ENCODE results near the gene NYAP2.

The NYAP2 gene

GRCh38 chr2:225667445-225667844 is 267.9 kb downstream of the NYAP2 start:
- Mint-ChIP-seq H3K27me3 (peaks cover 3% of the 10 kb centered on the region), H3K4me1 (ENCODE audit: low read depth) (no peaks in the 10 kb centered on the region), H3K36me3 (ENCODE audit: low read depth) (no peaks in the 10 kb centered on the region), H3K27ac (no peak overlapping the region), H3K9me3 (no peaks in the 10 kb centered on the region), H3K4me3 (no peak overlapping the region)
- intact Hi-C loops (cut with micrococcal nuclease): loop anchor here (10.0 kb wide), 1 partner anchor 1313 kb away; no protein-coding TSS in a partner anchor

GRCh38 chr2:225668606-225669266 is 269.2 kb downstream of the NYAP2 start:
- Mint-ChIP-seq H3K36me3 (ENCODE audit: low read depth) (no peaks in the 10 kb centered on the region), H3K4me3 (no peak overlapping the region), H3K27me3 (peaks cover 2% of the 10 kb centered on the region), H3K9me3 (no peaks in the 10 kb centered on the region), H3K4me1 (ENCODE audit: low read depth) (no peaks in the 10 kb centered on the region), H3K27ac (no peak overlapping the region)
- intact Hi-C loops (cut with micrococcal nuclease): loop anchor here (10.0 kb wide), 1 partner anchor 1314 kb away; no protein-coding TSS in a partner anchor

DNA sequence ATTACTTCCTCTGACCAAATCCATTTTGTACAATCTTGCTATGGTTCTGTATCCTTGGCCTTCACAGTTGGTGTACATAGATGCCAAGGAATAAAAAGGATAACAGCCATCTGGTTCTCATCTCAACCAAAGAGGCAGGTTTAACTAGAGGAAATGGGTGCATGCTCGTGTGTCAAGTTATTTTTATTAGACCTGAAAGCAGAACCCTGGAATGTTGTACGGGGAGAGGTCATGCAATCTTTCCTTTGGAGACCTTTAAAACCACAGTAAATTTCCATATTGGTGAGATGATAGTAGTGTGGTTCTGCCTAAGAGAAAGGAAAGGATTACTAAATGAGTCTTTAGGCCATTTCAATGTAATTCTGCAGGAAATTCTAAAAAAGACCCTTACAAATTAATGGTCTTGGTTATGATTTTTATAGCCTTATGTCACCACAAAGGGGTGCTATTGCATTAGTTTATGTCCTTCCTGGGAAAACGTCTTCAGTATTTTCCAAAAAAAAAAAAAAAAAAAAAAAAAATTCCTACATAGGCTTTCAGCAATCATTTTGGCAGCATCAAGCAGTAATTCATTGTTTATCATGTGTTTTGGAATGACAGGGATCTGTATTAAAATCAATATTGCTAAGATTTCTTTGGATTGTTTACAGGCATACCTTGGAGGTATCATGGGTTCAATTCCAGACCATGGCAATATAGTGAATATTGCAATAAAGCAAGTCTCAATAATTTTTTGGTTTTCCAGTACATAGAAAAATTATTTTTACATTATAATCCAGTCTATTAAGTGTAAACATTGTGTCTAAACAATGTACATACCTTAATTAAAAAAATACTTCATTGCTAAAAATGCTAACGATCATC is 270.8 kb downstream of the NYAP2 start:
- no peak overlapping the region for H3K4me3 Mint-ChIP-seq
- no peaks in the 10 kb centered on the region for H3K36me3 Mint-ChIP-seq (ENCODE audit: low read depth)
- intact Hi-C loops (cut with micrococcal nuclease): loop anchor here (1.0 to 5.0 kb wide), 2 partner anchors 1132 to 1317 kb away; no protein-coding TSS in a partner anchor
- H3K4me1 Mint-ChIP-seq (ENCODE audit: low read depth): no peaks in the 10 kb centered on the region
- no peaks in the 10 kb centered on the region for H3K9me3 Mint-ChIP-seq
- H3K27me3 Mint-ChIP-seq: no peaks in the 10 kb centered on the region
- no peak overlapping the region for H3K27ac Mint-ChIP-seq

GRCh38 chr2:225678792-225679191 is 279.3 kb downstream of the NYAP2 start:
- H3K27ac Mint-ChIP-seq: no peak overlapping the region
- no peak overlapping the region for H3K4me3 Mint-ChIP-seq
- intact Hi-C loops (cut with micrococcal nuclease): no loop called here
- peaks cover 2% of the 10 kb centered on the region for H3K27me3 Mint-ChIP-seq
- H3K36me3 Mint-ChIP-seq (ENCODE audit: low read depth): no peaks in the 10 kb centered on the region
- no peaks in the 10 kb centered on the region for H3K9me3 Mint-ChIP-seq
- no peaks in the 10 kb centered on the region for H3K4me1 Mint-ChIP-seq (ENCODE audit: low read depth)

DNA sequence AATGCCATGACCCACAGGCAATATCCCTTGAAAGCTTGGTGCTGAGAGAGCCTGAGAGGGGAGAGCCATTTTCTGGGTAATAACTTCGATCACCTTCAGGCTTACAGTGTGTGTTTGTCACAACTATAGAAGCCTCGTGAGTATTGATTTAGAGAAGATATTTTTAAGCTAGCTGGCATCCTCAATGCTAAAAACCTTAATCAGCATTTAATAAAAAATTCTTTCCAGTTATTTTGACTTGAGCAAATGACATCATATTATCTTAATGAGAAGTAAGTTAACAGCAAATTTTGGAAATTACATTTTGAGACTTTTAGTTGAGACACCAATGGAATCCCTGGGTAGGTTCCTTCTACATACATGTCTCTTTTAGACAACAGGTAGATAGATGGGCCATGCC is 283.7 kb downstream of the NYAP2 start:
- Mint-ChIP-seq H3K27ac (no peak overlapping the region), H3K9me3 (no peaks in the 10 kb centered on the region), H3K4me3 (no peak overlapping the region), H3K27me3 (no peaks in the 10 kb centered on the region), H3K4me1 (ENCODE audit: low read depth) (no peaks in the 10 kb centered on the region), H3K36me3 (ENCODE audit: low read depth) (no peaks in the 10 kb centered on the region)
- intact Hi-C loops (cut with micrococcal nuclease): no loop called here

DNA sequence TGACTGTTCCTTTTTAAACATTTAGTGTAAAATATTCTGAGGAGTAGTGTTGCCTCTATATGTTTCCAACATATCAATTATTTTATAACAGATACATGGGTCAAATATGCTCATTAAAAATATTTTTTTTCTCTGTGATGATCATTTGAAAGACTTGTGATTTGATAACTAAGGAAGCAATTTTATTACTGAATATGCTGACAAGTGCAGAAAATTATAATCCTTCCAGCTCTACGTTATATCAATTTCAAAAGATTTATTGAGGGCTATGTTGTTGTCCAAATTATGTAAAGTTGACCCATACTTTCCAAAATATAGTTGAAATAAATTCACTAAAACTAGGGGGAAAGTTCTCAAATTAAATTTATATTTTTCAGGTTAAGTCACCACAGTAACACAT is 290.6 kb downstream of the NYAP2 start:
- no peaks in the 10 kb centered on the region for H3K9me3 Mint-ChIP-seq
- no peaks in the 10 kb centered on the region for H3K4me1 Mint-ChIP-seq (ENCODE audit: low read depth)
- H3K27me3 Mint-ChIP-seq: no peaks in the 10 kb centered on the region
- no peaks in the 10 kb centered on the region for H3K36me3 Mint-ChIP-seq (ENCODE audit: low read depth)
- no peak overlapping the region for H3K27ac Mint-ChIP-seq
- no peak overlapping the region for H3K4me3 Mint-ChIP-seq
- intact Hi-C loops (cut with micrococcal nuclease): no loop called here

DNA sequence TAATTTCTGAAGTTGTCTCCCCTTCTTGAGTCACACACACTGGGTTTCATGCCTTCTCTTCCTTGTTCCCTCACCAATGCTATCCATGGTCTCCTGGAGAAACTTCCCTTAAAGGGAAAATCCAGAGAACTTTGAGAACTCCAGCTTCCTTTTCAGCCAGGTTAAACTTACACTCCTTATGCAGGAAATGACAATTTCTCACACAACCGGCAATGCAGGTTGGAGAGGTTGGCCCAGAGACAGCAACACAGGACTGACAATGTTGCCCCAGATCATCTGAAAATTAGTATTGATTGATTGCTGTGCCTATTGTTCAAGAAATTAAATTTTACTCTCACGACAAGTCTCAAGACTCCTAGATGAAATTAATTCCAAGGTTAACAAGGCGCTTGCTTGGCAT is 292.2 kb downstream of the NYAP2 start:
- Mint-ChIP-seq H3K9me3 (no peaks in the 10 kb centered on the region), H3K4me3 (no peak overlapping the region), H3K4me1 (ENCODE audit: low read depth) (no peaks in the 10 kb centered on the region), H3K27ac (no peak overlapping the region), H3K27me3 (no peaks in the 10 kb centered on the region), H3K36me3 (ENCODE audit: low read depth) (no peaks in the 10 kb centered on the region)
- intact Hi-C loops (cut with micrococcal nuclease): no loop called here

DNA sequence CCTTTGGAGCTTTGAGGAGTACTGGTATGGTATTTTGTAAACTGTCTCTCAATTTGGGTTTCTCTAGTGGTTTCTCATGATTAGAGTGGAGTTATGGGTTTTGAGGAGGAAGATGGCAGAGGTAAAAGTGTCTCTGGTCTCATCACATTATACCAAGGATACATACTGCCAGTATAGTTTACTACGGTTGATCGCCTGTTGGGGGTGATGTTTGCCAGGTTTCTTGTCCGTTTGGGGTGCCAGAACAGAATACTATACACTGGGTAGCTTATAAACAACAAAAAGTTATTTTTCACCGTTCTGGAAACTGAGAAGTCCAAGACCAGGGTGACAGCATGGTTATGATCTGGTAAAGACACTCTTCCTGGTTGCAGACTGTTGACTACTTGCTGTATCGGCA is 293.7 kb downstream of the NYAP2 start:
- H3K9me3 Mint-ChIP-seq: no peaks in the 10 kb centered on the region
- H3K36me3 Mint-ChIP-seq (ENCODE audit: low read depth): no peaks in the 10 kb centered on the region
- intact Hi-C loops (cut with micrococcal nuclease): no loop called here
- H3K4me3 Mint-ChIP-seq: no peak overlapping the region
- H3K27me3 Mint-ChIP-seq: no peaks in the 10 kb centered on the region
- no peaks in the 10 kb centered on the region for H3K4me1 Mint-ChIP-seq (ENCODE audit: low read depth)
- no peak overlapping the region for H3K27ac Mint-ChIP-seq

DNA sequence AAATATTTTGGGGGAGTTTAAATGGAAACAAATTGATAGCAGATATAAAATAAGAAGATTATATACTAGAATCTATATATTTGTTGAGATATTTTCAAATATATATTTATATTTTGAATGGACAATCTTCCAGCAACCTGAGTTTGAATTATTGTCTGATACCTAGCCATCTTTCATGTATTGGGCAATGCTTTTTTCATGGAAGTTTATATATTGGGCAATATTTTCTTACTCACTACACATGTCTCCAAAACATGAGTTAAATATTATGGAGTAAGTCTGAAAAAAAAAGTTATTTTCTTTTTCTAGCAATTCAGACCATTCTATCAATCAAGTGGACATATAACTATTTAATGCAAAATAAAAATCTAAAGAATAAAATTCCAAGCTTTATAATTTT is 295.2 kb downstream of the NYAP2 start:
- no peaks in the 10 kb centered on the region for H3K36me3 Mint-ChIP-seq (ENCODE audit: low read depth)
- H3K27ac Mint-ChIP-seq: no peak overlapping the region
- no peaks in the 10 kb centered on the region for H3K9me3 Mint-ChIP-seq
- no peaks in the 10 kb centered on the region for H3K27me3 Mint-ChIP-seq
- H3K4me1 Mint-ChIP-seq (ENCODE audit: low read depth): no peaks in the 10 kb centered on the region
- H3K4me3 Mint-ChIP-seq: no peak overlapping the region
- intact Hi-C loops (cut with micrococcal nuclease): no loop called here

DNA sequence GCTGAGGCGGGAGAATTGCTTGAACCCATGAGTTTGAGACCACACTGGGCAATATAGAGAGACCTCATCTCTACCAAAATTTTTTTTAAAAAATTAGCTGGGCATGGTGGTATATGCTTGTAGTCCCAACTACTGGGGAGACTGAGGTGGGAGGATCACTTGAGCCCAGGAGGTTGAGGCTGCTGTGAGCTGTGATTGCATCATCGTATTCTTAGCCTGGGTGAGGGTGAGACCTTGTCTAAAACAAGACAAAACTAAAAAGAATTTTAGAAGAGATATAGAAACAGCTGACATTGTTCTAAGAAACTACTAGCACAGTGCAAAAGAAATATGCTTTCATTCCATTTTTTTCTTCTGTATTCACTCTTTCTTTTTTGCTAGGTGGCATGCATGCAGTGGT is 298.4 kb downstream of the NYAP2 start:
- no peaks in the 10 kb centered on the region for H3K36me3 Mint-ChIP-seq (ENCODE audit: low read depth)

More for the DNA sequence above, 298.4 kb downstream of the NYAP2 start:
- Mint-ChIP-seq H3K27me3 (no peaks in the 10 kb centered on the region), H3K4me1 (ENCODE audit: low read depth) (no peaks in the 10 kb centered on the region), H3K9me3 (no peaks in the 10 kb centered on the region), H3K4me3 (no peak overlapping the region), H3K27ac (no peak overlapping the region)
- intact Hi-C loops (cut with micrococcal nuclease): no loop called here

Data from dendritic cell treated with granulocyte-macrophage colony-stimulating factor and Interleukin-4, amounts not matched to agents 40 ng/mL and 50 ng/mL, for 4 days (primary cell).